ENCODE results near the gene TMEM95.

- TF ChIP-seq POU6F1 (CRISPR knock-in tag; IDR thresholded peaks at IDR 0.05; ENCODE audit: borderline replicate concordance, low read depth) (no peak), ZNF565 (CRISPR knock-in tag; conservative IDR thresholded peaks at IDR 0.05; ENCODE audit: low read depth) (no peak), ARNTL (CRISPR knock-in tag; IDR thresholded peaks at IDR 0.05; ENCODE audit: borderline replicate concordance, low read depth) (no peak), CSDC2 (CRISPR knock-in tag; IDR thresholded peaks at IDR 0.05) (no peak), TSHZ2 (CRISPR knock-in tag; IDR thresholded peaks at IDR 0.05) (no peak), ESRRG (CRISPR knock-in tag; IDR thresholded peaks at IDR 0.05) (no peak)
- TF ChIP-seq, protein P1, sequence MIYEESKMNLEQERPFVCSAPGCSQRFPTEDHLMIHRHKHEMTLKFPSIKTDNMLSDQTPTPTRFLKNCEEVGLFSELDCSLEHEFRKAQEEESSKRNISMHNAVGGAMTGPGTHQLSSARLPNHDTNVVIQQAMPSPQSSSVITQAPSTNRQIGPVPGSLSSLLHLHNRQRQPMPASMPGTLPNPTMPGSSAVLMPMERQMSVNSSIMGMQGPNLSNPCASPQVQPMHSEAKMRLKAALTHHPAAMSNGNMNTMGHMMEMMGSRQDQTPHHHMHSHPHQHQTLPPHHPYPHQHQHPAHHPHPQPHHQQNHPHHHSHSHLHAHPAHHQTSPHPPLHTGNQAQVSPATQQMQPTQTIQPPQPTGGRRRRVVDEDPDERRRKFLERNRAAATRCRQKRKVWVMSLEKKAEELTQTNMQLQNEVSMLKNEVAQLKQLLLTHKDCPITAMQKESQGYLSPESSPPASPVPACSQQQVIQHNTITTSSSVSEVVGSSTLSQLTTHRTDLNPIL (CRISPR knock-in tag; IDR thresholded peaks at IDR 0.05; ENCODE audit: low read depth) = no peak
- TF ChIP-seq, protein P2, sequence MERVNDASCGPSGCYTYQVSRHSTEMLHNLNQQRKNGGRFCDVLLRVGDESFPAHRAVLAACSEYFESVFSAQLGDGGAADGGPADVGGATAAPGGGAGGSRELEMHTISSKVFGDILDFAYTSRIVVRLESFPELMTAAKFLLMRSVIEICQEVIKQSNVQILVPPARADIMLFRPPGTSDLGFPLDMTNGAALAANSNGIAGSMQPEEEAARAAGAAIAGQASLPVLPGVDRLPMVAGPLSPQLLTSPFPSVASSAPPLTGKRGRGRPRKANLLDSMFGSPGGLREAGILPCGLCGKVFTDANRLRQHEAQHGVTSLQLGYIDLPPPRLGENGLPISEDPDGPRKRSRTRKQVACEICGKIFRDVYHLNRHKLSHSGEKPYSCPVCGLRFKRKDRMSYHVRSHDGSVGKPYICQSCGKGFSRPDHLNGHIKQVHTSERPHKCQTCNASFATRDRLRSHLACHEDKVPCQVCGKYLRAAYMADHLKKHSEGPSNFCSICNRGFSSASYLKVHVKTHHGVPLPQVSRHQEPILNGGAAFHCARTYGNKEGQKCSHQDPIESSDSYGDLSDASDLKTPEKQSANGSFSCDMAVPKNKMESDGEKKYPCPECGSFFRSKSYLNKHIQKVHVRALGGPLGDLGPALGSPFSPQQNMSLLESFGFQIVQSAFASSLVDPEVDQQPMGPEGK (CRISPR knock-in tag; IDR thresholded peaks at IDR 0.05; ENCODE audit: borderline replicate concordance) = no peak
- TF ChIP-seq, protein P3, sequence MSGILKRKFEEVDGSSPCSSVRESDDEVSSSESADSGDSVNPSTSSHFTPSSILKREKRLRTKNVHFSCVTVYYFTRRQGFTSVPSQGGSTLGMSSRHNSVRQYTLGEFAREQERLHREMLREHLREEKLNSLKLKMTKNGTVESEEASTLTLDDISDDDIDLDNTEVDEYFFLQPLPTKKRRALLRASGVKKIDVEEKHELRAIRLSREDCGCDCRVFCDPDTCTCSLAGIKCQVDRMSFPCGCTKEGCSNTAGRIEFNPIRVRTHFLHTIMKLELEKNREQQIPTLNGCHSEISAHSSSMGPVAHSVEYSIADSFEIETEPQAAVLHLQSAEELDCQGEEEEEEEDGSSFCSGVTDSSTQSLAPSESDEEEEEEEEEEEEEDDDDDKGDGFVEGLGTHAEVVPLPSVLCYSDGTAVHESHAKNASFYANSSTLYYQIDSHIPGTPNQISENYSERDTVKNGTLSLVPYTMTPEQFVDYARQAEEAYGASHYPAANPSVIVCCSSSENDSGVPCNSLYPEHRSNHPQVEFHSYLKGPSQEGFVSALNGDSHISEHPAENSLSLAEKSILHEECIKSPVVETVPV (CRISPR knock-in tag; IDR thresholded peaks at IDR 0.05) = no peak
Observed at GRCh38 chr17:7324438-7324779, 30.5 kb upstream of the TMEM95 start.
